Ovary (tissue), 3 donors: ENCODE measurements around the gene C19orf67.

Experiments
- CTCF ChIP-seq, 3 donors: fragments of 450-650 bp in 2 of 3; fragments of 200-600 bp in 1 of 3; IDR thresholded peaks; one replicate each; pipeline versions ENCODE4 v1.5.1 to v1.8.0; 2016 to 2022; ENCODE audit warnings: antibody characterized with exemption in 3 of 3, mild to moderate bottlenecking in 1 of 3
- EP300 ChIP-seq: sonication (generic); formaldehyde crosslinking; IDR thresholded peaks from one replicate; pipeline ENCODE4 v1.6.1; 2017; ENCODE audit warnings: antibody characterized with exemption
- POLR2A ChIP-seq: fragments of 450-650 bp; IDR thresholded peaks from one replicate; pipeline ENCODE4 v1.6.1; 2017; ENCODE audit warnings: antibody characterized with exemption, mild to moderate bottlenecking, moderate library complexity
- donor health status: DM: no; HTN: no; CAD: no.

DNA sequence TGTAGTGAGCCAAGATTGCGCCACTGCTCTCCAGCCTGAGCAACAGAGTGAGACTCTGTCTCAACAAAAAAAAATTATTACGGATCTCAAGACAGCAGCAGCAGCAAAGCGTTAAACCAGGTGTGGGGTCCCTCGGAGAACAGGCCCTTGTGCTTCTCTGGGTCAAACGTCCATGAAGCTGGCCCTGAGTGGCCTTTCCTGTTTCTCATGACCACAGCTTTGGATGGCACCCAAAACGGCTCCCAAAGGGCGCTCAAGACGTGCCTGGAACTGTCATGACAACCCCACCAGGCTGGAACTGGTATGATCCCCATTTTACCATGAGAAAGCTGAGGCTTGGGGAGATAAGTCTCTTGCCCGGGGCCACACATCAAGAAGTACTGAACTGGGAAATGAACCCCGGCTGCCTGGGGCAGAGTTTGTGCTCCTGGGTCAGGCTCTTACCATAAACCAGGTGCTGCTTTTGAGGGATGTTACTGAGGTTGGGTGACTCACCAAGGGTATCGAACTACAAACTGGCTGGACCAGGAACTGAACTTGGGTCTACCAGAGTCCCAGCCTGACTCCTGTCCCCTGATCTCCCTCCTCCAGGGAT lies 16.6 kb upstream of the C19orf67 start:
- TF ChIP-seq EP300 (no peak), CTCF (IDR thresholded peaks at IDR 0.05) (no peak), POLR2A (no peak)
